Activated CD8-positive, alpha-beta memory T cell treated with anti-CD3 and anti-CD28 coated beads, Interleukin-2, amount 50 U/mL, for 1 hour (primary cell): Measurements from ENCODE around the gene DHH.

Source experiments
- DNase-seq: peaks from one replicate; pipeline ENCODE4 v3.0.0-alpha.2; 2020; ENCODE audit errors: extremely low read depth

Gene DHH

GRCh38 chr12:49109641-49110463 lies 15.3 kb upstream of the DHH start:
- DNase-seq = no peak

GRCh38 chr12:49108958-49109404 lies 14.4 kb upstream of the DHH start:
- no peak for DNase-seq

DNA sequence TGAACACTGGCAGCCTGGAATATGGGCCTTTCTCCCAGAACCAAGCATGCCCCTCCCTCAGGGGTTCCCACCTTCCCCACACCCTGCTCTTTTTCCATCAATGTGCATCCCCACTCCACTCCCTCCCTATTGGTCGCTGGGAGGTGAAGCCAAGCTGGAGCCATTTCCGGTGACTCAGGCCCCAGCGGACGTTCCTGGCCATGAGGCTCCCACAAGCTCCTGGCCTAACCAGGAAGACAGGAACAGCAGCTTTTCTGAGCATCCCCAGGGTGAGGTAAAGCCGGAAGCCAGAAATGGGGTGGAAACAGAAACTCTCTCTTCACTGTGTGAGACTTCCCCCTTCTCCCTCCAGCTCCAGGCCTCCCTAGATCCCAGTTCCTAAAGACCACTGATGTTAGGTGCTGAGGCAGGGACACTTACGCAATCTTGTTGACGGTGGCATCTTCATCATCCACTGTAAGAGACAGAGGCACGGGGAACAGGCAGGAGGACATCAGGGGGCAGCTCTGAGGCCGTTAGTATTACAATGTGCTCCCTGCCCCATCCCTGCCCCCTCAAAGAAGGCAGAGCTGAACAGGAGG lies 11.0 kb upstream of the DHH start:
- no peak for DNase-seq

DNA sequence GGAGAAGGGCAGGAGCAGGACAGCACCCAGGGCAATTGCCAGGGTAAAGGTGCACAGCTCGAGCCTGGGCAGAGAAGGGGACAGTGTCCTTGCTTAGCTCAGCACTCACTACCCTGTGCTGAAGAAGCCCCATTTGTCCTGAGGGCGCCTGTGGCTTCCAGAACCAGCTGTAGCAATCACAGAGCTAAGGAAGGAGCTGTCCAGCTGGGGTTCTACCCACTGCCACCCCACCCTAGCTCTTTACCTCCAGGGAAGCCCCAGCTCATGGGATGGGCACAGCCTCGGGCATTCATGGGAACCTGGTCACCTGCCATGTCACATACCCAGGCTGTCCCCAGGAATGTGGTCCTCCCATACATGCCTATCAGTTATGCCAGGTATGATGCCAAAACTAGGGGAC lies 10.2 kb upstream of the DHH start:
- no peak for DNase-seq

DNA sequence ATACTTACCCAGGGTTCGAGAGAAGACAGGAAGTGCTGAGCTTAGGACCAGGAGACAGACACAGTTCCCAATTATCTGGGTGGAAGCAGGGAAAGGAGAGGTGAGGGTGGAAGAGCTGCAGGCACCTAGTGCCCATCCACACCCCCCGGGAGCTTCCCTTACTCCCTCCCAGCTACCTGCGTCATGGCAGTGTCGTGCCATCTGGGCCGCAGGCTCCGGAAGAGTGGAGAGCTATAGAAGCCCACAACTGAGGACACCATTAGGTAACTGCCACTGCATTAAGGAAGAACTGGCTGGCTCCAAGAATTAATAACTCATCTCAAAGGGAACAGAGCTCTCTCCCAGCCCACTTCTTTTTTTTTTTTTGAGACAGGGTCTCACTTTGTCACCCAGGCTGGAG lies 5.8 kb upstream of the DHH start:
- DNase-seq = no peak

DNA sequence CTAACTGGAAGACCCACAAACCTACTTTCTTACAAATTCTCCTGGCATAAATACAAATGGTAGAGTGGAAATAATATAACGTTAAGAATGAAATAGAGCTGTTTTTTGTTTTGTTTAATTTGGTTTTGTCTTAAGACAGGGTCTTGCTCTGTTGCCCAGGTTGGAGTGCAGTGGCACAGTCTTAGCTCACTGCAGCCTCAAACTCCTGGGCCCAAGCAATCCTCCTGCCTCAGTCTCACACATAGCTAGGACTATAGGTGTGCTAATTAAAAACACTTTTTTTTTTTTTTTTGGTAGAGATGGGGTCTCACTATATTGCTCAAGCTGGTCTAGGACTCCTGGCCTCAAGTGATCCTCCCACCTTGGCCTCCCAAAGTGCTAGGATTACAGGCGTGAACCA lies 4.1 kb upstream of the DHH start:
- no peak for DNase-seq

DNA sequence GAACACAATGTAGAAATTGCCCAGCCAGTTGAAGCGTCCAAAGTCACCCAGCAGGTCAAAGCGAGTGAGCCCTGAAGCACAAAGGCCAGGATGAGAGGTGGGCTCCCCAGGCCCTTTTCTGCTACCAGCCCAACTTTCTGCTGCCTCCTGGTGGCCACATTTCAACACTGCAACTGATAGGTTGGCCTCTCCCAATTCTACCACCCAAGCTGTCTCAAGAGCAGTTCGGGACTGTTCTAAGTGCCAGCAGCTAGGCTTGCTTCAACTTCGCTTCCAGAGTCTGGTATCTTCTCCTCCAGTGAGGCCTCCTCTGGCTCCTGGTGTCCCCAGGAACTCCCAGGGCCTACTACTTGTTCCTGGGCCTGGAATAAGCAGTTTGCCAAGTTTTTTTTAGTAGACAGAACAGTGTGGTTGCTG lies 3.4 kb upstream of the DHH start:
- DNase-seq = no peak

- no peak for DNase-seq
These were observed 2.8 kb upstream of the DHH start for GRCh38 chr12:49097381-49097780.

- no peak for DNase-seq
These were observed 369 bp upstream of the DHH start for GRCh38 chr12:49094975-49095365.

DNA sequence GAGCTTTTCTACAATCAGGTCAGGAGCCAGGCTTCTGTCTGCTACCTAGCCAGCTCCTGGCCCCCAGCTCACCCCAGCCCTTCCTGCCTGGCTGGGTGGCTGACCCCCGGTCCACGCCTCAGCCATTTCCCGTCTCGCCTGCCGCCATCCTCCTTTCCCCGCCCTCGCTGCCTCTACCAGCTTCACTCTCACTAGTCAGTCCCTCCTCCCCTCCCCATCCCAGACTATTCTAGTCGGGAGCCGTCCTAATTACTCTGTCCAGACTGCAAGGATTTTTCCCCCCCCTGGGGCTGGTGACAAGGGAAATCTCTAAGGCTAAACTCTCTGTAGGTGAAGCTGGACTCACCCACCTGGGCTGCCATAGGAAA lies 825 bp downstream of the DHH start:
- DNase-seq = no peak

- DNase-seq = no peak
These were observed 1.7 kb downstream of the DHH start for GRCh38 chr12:49092816-49093406.

DNA sequence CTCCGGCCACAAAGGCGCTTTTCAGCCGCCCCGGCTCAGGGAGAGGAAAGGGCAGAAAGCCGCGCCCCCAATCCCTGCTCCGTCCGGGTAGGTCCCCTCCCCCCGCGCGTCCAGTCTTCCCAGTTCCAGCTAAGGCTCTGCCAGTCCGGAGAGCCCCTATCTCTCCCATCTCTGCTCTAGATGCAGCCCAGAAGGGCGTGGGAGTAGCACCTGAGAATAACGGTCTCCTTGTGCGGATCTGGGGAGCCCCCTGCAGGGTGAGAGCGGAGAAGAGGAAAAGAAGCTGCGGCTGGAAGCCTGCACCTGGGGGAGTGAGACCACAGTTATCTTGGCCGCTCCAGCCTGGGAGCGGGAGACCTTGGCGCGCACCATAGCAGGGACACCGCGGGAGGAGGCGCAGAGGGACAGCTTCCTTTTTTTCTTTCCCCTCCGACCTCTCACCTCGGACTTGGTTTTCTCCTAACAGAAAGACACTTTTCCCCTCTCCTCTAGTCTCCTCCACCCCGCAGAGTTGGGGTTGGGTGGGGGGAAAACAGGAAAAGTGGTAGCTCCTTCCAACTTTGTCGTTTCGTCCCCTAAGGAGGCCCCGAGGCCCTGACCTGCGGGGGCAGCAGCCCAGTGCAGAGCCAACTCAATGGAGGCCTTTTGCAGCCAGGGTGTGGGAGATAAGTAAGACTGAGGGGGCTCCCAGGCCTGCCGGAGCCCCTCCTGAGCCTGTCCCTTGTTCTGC lies 2.4 kb downstream of the DHH start:
- no peak for DNase-seq

- no peak for DNase-seq
These were observed 2.8 kb downstream of the DHH start for GRCh38 chr12:49091836-49092085.

GRCh38 chr12:49091056-49091835 lies 3.4 kb downstream of the DHH start:
- DNase-seq = no peak

- DNase-seq = no peak
These were observed 4.5 kb downstream of the DHH start for GRCh38 chr12:49089821-49090773.

- no peak for DNase-seq
These were observed 5.7 kb downstream of the DHH start for GRCh38 chr12:49088932-49089330.

GRCh38 chr12:49088150-49088931 lies 6.3 kb downstream of the DHH start:
- DNase-seq = peak; percentile 40

- no peak for DNase-seq
These were observed 8.5 kb downstream of the DHH start for GRCh38 chr12:49086116-49086515.

- DNase-seq = no peak
These were observed 10.2 kb downstream of the DHH start for GRCh38 chr12:49084438-49084837.

DNA sequence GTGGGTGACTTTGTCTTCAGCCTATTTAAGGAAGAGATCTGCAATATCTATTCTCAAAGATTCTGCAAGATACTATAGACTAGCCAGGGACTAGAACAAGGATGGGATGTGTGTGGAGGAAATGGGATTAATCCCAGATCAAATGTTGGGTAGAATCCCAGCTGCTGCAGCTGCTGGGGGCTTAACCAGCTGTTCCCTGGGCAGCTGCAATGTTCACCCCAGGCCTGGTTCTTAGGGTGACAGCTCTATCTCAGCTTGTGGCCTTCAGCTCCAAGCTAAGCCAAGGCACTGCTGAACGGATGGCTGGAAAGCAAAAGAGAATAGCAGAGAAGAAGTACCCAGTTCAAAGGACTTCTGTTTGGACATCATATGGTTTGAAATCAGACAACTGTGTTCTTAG lies 14.8 kb downstream of the DHH start:
- no peak for DNase-seq
